Smooth muscle cell (in vitro differentiated cells): Measurements from ENCODE around the gene SH2D3A. TPM values are rescaled to one million over a fixed set of nuclear protein-coding genes. Genes with fewer than 3 reads are reported as not detected.
A peak's percentile ranks its signal among the peaks of the same experiment; 100 is the strongest.

Source experiments
- DNase-seq: peaks from one replicate; lab custom pipeline; 2025; ENCODE audit not compliant: unreplicated experiment; lab: John Stamatoyannopoulos, UW
- H2AFZ ChIP-seq: fragments of 200-600 bp; sonication (generic); 2 replicates; pipeline ENCODE4 v1.6.0; 2016; ENCODE audit warnings: antibody characterized with exemption, low read depth, mild to moderate bottlenecking
- H3F3A ChIP-seq: fragments of 200-600 bp; sonication (generic); 2 replicates; pipeline ENCODE4 v1.6.0; 2017; ENCODE audit warnings: antibody characterized with exemption, low read depth
- H3K27ac ChIP-seq: fragments of 200-600 bp; sonication (generic); 2 replicates; pipeline ENCODE4 v1.5.1; 2016; ENCODE audit warnings: low read depth, mild to moderate bottlenecking
- H3K27me3 ChIP-seq: fragments of 200-600 bp; sonication (generic); 2 replicates; pipeline ENCODE4 v1.6.1; 2016; ENCODE audit warnings: low read depth, mild to moderate bottlenecking
- H3K36me3 ChIP-seq: fragments of 200-600 bp; sonication (generic); 2 replicates; pipeline ENCODE4 v1.5.1; 2016; ENCODE audit warnings: low read depth
- H3K4me1 ChIP-seq: fragments of 200-600 bp; sonication (generic); 2 replicates; pipeline ENCODE4 v1.5.1; 2016; ENCODE audit warnings: low read depth
- H3K4me2 ChIP-seq: fragments of 200-600 bp; sonication (generic); 2 replicates; pipeline ENCODE4 v1.6.0; 2016; ENCODE audit warnings: mild to moderate bottlenecking
- H3K4me3 ChIP-seq: fragments of 200-600 bp; sonication (generic); 2 replicates; pipeline ENCODE4 v1.5.1; 2016; ENCODE audit warnings: mild to moderate bottlenecking
- H3K79me2 ChIP-seq: fragments of 200-600 bp; sonication (generic); 2 replicates; pipeline ENCODE4 v1.6.0; 2016; ENCODE audit warnings: low read depth, mild to moderate bottlenecking
- H3K9ac ChIP-seq: fragments of 200-600 bp; sonication (generic); 2 replicates; pipeline ENCODE4 v1.6.0; 2016; ENCODE audit warnings: low read depth
- H3K9me3 ChIP-seq: fragments of 200-600 bp; sonication (generic); replicated peaks from 2 replicates; pipeline ENCODE4 v1.5.1; 2016; ENCODE audit warnings: low read depth
- H4K20me1 ChIP-seq: fragments of 200-600 bp; sonication (generic); 2 replicates; pipeline ENCODE4 v1.6.0; 2016; ENCODE audit warnings: low read depth
- whole genome bisulfite sequencing: methylation state at CpG from one replicate; pipeline ENCODE4 v1.1.7; 2016; ENCODE audit warnings: low lambda C conversion rate; 5-methylcytosine and 5-hydroxymethylcytosine counted together
- polyA plus RNA-seq: library from polyadenylated mRNA; unstranded; fragments of >200 nt; fragmentation: Nextera tagmentation; extraction: Ambion mirVana; gene quantifications from 2 replicates; pipeline ENCODE4 v1.2.1, GENCODE V29; 2016
- total RNA-seq: library from RNA; depleted of rRNA; stranded (reverse); fragments of >200 nt; gene quantifications from 2 replicates; pipeline ENCODE4 v1.2.3, GENCODE V29; 2014
- TF ChIP-seq, protein P1 (sequence below): fragments of 200-600 bp; sonication (generic); IDR thresholded peaks from 2 replicates; pipeline ENCODE4 v1.5.1; 2017; ENCODE audit warnings: borderline replicate concordance, mild to moderate bottlenecking, antibody characterized with exemption; ENCODE audit not compliant: insufficient read depth, poor library complexity, severe bottlenecking

The SH2D3A gene
- total and polyA plus RNA-seq, 2 experiments from 2014 or later: 6.2 to 9.3 TPM

DNA sequence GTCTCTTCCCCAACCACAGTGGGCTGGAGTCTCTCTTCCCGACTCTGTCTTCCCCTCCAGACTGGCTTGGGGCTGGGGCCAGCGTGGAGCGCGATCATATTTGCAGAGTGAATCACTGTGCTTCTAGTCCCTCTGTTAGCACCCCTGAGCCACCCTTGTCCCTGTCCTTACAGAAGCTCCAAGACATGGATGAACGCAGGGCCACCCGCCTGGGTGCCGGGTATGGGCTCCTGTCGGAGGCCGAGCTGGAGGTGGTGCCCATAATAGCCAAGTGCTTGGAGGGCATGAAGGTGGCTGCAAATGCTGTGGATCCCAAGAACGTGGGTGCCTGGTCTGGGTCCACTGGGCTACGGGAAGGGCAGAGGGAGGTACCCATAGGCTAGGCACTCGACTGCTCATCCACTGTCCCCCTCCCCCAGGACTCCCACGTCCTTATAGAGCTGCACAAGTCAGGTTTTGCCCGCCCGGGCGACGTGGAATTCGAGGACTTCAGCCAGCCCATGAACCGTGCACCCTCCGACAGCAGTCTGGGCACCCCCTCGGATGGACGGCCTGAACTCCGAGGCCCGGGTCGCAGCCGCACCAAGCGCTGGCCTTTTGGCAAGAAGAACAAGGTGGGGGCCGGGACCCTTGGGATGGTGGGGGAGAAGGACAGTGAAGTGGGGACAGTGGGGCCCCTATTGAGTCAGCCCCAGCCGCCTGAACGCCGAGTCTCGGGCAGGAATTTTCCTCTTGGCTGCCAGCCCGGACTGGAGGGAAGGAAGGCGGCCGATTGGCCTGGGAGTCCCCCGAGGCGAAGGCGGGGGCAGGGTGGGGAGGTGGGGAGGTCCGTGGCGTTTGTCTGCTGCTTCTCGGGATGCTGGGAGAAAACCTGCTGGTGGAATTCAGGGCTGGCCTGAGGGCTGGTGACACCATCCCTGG is 22.6 kb downstream of the SH2D3A start:
- H3F3A ChIP-seq: peaks cover 12% of the 10 kb centered on the region
- H3K9me3 ChIP-seq: no peaks in the 10 kb centered on the region
- peaks cover 28% of the 10 kb centered on the region for H3K79me2 ChIP-seq
- WGBS: 72% methylated on average over 39 of the region's 41 CpGs
- no peaks in the 10 kb centered on the region for H3K27me3 ChIP-seq
- H3K4me1 ChIP-seq: peaks cover 42% of the 10 kb centered on the region
- H2AFZ ChIP-seq: no peak overlapping the region
- peaks cover 57% of the 10 kb centered on the region for H4K20me1 ChIP-seq
- H3K4me2 ChIP-seq: peak overlapping the region; percentile 30
- peaks cover 4% of the 10 kb centered on the region for H3K36me3 ChIP-seq
- H3K4me3 ChIP-seq: no peak overlapping the region
- H3K9ac ChIP-seq: no peak overlapping the region
- DNase-seq: peak; percentile 21
- TF ChIP-seq, protein P1, sequence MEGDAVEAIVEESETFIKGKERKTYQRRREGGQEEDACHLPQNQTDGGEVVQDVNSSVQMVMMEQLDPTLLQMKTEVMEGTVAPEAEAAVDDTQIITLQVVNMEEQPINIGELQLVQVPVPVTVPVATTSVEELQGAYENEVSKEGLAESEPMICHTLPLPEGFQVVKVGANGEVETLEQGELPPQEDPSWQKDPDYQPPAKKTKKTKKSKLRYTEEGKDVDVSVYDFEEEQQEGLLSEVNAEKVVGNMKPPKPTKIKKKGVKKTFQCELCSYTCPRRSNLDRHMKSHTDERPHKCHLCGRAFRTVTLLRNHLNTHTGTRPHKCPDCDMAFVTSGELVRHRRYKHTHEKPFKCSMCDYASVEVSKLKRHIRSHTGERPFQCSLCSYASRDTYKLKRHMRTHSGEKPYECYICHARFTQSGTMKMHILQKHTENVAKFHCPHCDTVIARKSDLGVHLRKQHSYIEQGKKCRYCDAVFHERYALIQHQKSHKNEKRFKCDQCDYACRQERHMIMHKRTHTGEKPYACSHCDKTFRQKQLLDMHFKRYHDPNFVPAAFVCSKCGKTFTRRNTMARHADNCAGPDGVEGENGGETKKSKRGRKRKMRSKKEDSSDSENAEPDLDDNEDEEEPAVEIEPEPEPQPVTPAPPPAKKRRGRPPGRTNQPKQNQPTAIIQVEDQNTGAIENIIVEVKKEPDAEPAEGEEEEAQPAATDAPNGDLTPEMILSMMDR: no peak
- peak overlapping the region; percentile 63 for H3K27ac ChIP-seq

DNA sequence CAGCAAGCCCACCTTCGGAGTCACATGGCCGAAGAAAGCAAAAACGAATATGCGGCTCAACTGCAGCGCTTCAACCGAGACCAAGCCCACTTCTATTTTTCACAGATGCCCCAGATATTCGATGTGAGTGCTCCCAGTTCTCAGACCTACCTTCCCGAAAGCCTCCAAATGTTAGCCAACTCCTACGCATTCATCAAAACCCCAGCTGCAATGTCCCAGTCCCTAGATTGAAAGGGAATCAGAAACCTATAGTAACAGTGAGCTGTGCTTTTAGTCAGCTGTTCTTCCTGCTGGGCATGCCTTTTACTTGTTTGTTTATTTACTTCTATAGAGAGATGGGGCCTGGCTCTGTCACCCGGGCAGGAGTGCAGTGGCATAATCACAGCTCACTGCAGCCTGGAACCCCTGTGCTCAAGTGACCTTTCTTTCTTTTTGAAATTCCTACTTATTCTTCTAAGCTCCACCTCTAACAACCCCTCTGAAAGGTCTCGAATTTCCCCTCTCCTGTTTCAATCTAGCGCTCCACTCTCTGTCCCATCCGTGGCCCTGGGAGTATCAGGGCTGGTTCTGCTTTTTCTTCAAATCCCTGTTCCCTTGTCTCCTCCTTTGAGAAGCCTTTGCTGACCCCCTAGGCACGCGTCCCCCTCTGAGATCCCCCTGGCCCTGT is 23.4 kb downstream of the SH2D3A start:
- Histone ChIP-seq H2AFZ (no peak overlapping the region), H3F3A (peaks cover 14% of the 10 kb centered on the region), H3K79me2 (peaks cover 28% of the 10 kb centered on the region), H3K4me3 (no peak overlapping the region), H3K4me1 (peaks cover 45% of the 10 kb centered on the region), H3K27me3 (no peaks in the 10 kb centered on the region), H4K20me1 (peaks cover 54% of the 10 kb centered on the region), H3K9me3 (no peaks in the 10 kb centered on the region), H3K4me2 (peak overlapping the region; percentile 30), H3K36me3 (peaks cover 4% of the 10 kb centered on the region), H3K9ac (no peak overlapping the region), H3K27ac (peak overlapping the region; percentile 63)
- DNase-seq: no peak
- WGBS: 81% methylated on average over 15 of the region's 15 CpGs
- TF ChIP-seq, protein P1: no peak

DNA sequence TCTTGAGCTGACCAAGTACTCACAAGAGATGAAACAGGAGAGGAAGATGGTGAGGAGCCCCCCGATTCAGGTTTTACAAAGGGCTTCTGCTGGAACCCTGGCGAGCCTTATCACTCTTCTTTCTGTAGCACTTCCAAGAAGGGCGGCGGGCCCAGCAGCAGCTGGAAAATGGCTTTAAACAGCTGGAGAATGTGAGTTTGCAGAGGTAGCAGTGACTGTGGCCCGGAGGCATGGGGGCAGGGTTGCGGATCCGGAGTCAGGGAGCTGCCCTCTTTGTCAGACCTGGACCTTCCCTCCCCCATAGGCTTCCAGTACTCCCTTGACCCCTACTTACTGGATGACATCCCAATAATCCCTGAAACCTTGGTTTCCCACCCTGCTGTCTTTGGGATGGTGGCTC is 24.2 kb downstream of the SH2D3A start:
- 76% methylated on average over 7 of the region's 7 CpGs for WGBS
- H3K4me2 ChIP-seq: peak overlapping the region; percentile 1

More for the DNA sequence above, 24.2 kb downstream of the SH2D3A start:
- peaks cover 3% of the 10 kb centered on the region for H3K36me3 ChIP-seq
- DNase-seq: no peak
- peaks cover 49% of the 10 kb centered on the region for H4K20me1 ChIP-seq
- H3K27me3 ChIP-seq: no peaks in the 10 kb centered on the region
- H3K9me3 ChIP-seq: no peaks in the 10 kb centered on the region
- no peak overlapping the region for H2AFZ ChIP-seq
- H3K27ac ChIP-seq: peak overlapping the region; percentile 63
- peaks cover 28% of the 10 kb centered on the region for H3K79me2 ChIP-seq
- H3K4me1 ChIP-seq: peaks cover 53% of the 10 kb centered on the region
- peaks cover 19% of the 10 kb centered on the region for H3F3A ChIP-seq
- TF ChIP-seq, protein P1: no peak
- H3K9ac ChIP-seq: no peak overlapping the region
- no peak overlapping the region for H3K4me3 ChIP-seq
